Endothelial cell of umbilical vein (primary cell): Measurements from ENCODE around the gene TUBB4B.

Experiments used
- FOS ChIP-seq: IDR thresholded peaks from 2 replicates; pipeline ENCODE4 v1.6.1; 2011; ENCODE audit warnings: mild to moderate bottlenecking, low read length, moderate library complexity, borderline replicate concordance; ENCODE audit not compliant: insufficient read depth
- TF ChIP-seq, protein P1 (sequence below), 2 donors: IDR thresholded peaks; 1 replicate in 1 of 2; 2 replicates in 1 of 2; pipeline ENCODE4 v1.5.1; 2011; ENCODE audit warnings: low read length in 2 of 2, mild to moderate bottlenecking in 2 of 2, moderate library complexity in 2 of 2, control low read depth in 1 of 2, inconsistent platforms in 1 of 2, low read depth in 1 of 2; ENCODE audit not compliant: insufficient read depth in 1 of 2; ENCODE audit errors: extremely low read depth in 1 of 2

DNA sequence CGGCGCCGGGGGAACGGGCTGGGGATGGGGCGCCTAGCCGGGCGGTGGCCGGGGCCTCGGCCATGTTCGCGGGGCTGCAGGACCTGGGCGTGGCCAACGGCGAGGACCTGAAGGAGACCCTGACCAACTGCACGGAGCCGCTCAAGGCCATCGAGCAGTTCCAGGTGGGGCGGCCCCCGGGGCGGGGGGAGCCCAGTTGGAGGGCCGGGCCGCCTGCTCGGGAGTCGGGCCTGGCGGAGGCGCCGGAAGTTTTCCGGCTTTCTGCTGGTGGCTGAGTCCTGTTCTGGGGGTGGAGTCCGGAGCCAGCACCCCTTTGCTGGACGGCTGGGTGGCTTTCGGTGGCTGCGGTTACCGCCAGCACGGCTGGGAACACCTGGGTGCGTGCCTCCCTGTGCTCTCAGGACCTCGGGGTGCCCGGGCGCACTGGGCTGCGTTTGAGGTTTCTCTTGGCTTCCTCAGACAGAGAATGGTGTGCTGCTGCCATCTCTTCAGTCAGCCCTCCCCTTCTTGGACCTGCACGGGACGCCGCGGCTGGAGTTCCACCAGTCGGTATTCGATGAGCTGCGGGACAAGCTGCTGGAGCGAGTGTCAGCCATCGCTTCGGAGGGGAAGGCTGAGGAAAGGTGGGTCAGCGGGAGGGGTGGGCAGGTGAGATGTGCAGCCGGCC lies 14.5 kb downstream of the TUBB4B start:
- TF ChIP-seq, protein P1, sequence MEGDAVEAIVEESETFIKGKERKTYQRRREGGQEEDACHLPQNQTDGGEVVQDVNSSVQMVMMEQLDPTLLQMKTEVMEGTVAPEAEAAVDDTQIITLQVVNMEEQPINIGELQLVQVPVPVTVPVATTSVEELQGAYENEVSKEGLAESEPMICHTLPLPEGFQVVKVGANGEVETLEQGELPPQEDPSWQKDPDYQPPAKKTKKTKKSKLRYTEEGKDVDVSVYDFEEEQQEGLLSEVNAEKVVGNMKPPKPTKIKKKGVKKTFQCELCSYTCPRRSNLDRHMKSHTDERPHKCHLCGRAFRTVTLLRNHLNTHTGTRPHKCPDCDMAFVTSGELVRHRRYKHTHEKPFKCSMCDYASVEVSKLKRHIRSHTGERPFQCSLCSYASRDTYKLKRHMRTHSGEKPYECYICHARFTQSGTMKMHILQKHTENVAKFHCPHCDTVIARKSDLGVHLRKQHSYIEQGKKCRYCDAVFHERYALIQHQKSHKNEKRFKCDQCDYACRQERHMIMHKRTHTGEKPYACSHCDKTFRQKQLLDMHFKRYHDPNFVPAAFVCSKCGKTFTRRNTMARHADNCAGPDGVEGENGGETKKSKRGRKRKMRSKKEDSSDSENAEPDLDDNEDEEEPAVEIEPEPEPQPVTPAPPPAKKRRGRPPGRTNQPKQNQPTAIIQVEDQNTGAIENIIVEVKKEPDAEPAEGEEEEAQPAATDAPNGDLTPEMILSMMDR (IDR thresholded peaks at IDR 0.05; ENCODE audit: extremely low read depth in 1 of 2, insufficient read depth in 1 of 2, low read depth in 1 of 2, low read length in 2 of 2), result no peak
- TF ChIP-seq FOS, result no peak
